NCI-H2081 treated with DMSO at 0.1 percent for 48 hours (cell line): Measurements from ENCODE around the gene UQCRH.
A peak's percentile ranks its signal among the peaks of the same experiment; 100 is the strongest.

Experiments used
- DNase-seq: peaks from one replicate; lab custom pipeline; 2025; lab: John Stamatoyannopoulos, UW

UQCRH gene

DNA sequence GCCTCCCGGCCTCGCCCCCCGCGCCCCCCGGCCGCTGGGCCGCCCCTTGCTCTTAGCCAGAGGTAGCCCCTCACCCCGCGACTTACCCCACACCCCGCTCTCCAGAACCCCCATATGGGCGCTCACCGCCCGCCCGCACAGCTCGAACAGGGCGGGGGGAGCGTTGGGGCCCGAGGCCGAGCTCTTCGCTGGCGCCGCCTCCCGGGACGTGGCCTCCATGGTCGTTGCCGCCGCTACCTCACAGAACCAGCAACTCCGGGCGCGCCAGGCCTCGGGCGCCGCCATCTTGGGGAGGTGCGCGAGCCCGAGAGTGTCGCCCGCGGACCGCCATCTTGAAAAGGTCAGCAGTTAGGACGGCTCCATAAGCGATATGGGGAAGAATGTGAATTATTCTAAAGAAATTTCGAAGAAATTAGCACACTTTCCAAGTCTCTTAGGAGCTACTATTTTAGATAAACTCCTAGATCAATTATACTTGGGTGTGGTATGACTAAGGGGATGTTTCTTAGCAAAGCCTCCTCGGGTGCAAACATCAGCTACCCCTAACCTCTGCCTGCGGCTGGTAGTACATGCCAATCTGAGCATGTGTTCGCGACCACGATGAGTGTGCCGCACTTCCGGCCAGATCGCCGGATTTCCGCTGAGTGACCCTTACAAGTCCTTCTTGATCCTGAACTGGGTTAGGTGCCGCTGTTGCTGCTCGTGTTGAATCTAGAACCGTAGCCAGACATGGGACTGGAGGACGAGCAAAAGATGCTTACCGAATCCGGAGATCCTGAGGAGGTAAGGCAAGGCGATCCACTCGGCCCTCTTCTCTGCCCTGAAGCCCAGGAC lies at the start of gene UQCRH, which contains the start of gene LRRC41:
Gene UQCRH, plus strand, starts transcription at position 661 of the 834 bp plus-strand sequence. Its CDS starts 69 bp downstream, at position 730.
Gene LRRC41, minus strand, starts transcription at position 579 of the 834 bp plus-strand sequence. Its CDS starts 294 bp downstream, at position 285.
- peak; percentile 98 for DNase-seq

DNA sequence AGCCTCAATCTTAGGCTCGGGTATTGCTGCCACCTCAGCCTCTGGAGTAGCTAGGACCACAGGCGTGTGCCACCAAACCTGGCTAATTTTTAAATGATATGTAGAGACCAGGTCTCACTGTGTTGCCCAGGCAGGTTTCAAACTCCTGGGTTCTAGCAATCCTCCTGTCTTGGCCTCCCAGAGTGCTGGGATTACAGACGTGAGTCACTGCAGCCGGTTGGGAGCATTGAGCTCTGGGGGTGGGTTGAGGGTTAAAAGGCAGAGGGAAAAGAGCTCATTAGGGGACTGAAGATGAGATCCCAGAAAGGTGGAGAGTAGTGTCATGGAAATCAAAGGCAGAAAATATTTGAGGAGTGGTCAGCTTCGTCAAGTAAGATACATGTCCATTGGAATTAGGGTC lies 48.8 kb upstream of the UQCRH start:
- DNase-seq = no peak

DNA sequence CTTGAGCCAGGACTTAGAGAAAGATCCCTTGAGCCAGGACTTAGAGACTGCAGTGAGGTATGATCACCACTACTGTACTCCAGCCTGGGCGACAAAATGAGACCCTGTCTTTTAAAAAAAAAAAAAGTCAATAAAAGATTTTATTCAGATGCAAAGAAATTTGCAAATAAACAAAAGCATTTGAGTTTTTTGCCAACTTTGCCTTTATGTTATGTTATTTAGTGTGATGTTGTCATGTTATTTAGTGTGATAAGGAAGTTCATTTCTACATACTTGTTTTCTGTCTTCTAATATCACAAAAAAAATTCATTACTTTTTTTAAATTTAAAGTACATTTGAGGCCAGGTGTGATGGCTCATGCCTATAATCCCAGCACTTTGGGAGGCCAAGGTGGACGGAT lies 47.0 kb upstream of the UQCRH start:
- no peak for DNase-seq

DNA sequence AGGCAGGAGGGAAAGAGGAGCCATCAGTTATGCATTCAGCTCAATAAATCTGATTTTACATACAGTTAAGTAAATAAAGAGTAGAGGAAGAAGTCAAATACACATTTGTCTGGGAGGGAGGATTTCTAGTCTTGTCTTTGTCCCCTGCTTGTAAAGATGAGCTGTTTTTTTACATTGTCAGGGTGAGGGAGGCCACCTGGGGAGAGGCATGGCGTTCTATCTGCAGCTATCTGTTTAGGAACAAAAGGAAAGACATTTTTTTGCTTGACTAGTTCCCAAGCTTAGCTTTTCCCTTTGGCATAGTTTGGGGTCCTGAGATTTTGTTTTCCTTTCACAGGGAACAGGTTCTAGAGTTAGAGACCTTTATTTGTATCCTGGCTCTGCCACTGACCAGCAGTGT lies 41.0 kb upstream of the UQCRH start:
- no peak for DNase-seq

DNA sequence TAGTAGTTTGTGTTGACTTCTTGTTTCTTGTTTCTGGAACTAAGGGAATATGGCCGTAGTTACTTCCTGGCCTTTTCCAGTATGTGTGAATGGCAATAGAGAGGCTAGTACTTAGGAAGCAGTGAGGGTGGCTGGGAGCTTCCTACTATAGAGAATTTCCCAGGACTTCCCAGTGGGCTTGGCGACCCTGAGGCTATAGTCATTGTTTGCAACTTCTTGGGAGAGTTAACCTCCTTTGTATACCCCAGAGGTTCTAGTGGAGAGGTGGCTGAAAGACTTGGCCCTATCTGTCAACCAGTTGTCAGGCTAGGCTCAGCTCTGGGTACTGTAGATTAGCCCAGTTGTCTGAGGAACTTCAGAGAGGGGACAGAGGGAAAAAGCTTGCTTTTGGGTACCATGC lies 40.4 kb upstream of the UQCRH start:
- no peak for DNase-seq

DNA sequence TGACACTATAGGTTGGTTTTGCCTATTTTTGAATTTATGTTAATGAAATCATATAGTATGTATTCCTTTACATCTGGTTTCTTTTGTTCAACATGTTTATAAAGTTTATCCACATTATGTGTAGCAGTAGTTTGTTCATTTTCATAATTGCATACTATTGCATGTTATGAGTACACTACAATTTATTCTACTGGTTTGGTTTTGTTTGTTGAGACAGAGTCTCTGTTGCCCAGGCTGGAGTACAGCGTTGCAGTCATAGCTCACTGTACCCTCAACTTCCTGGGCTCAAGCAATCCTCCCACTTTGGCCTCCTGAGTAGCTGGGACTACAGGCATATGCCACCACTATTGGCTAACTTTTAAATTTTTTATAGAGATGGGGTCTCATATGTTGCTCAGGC lies 34.9 kb upstream of the UQCRH start:
- no peak for DNase-seq

DNA sequence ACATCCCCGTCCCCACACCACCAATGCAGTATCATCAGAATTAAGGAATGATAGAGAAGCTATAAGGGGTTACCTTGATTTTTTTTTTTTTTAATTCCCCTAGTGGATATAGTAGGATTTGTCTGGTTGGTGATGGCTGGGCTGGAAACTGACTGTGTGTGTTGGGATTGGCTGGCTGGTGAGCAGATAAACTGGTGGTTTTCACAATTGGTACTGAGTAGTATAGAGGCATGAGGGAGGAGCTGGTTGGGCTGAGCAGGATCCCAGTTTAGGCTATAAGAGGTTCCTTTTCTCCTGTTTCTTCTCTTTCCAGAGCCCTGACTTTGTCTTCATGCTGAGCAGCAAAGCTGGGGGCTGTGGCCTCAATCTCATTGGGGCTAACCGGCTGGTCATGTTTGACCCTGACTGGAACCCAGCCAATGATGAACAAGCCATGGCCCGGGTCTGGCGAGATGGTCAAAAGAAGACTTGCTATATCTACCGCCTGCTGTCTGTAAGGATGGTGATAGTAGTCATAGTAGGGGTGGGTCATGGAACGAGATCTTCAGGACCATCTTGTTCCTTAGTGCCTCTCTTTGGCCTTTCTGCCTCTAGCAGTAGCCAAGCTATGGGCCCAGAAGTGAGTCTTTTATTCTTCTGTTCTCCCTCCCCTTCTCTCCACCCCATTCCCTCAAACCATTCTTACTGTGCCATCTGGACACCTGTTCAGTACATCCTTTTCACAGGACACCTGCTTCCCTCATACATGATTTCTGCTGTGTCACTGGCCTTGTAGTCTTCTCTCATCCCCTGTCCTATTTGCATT lies 29.1 kb upstream of the UQCRH start:
- DNase-seq = no peak

DNA sequence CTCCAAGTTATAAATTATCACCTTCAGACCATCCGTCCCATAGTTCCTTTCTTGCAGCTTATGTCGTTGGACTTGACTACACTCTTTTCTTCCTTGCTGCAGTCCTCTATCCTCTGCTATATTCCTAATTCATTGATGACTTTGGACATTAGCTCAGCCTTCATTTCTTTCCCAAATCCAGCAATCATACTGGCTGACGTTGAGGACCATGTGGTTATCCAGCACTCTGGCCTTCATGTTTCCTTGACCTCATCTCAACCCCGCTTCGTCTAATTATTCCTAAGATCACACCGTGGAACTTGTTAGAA lies 28.5 kb upstream of the UQCRH start:
- no peak for DNase-seq

DNA sequence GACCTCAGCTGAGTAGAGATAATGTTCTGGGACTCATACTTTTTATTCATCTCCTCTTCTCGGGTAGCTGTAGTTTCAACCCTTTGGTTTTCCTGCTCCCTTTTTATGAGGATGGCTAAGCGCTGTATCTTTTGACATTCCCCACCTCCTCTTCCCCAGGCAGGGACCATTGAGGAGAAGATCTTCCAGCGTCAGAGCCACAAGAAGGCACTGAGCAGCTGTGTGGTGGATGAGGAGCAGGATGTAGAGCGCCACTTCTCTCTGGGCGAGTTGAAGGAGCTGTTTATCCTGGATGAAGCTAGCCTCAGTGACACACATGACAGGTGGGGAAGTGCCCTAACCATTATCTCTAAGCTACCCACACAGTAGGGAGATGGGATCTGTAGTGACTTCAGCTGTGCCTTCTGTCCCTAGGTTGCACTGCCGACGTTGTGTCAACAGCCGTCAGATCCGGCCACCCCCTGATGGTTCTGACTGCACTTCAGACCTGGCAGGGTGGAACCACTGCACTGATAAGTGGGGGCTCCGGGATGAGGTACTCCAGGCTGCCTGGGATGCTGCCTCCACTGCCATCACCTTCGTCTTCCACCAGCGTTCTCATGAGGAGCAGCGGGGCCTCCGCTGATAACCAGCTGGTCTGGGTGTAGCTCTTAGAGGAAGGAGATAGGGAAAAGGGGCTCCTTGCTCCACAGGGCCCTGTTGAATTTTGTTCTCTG lies 25.7 kb upstream of the UQCRH start:
- DNase-seq = no peak

DNA sequence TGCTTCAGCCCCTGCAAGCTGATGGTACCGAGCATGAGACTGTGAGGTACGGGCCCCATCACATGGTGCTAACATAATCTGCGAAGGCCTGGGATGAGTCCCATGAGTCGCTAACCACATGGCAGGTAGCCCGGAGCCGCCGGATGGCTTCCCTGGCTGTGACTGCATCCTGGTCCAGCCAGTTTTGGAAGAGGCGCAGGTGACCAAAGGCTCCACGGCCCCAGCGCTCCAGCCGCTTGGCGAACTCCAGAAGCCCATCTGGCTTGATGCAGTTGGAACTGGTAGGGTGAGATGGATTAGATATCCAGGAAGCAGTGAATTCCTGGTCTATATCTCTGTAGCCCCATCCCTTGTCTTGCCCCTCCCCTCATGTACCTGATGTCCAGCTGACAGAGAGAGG lies 24.7 kb upstream of the UQCRH start:
- no peak for DNase-seq

DNA sequence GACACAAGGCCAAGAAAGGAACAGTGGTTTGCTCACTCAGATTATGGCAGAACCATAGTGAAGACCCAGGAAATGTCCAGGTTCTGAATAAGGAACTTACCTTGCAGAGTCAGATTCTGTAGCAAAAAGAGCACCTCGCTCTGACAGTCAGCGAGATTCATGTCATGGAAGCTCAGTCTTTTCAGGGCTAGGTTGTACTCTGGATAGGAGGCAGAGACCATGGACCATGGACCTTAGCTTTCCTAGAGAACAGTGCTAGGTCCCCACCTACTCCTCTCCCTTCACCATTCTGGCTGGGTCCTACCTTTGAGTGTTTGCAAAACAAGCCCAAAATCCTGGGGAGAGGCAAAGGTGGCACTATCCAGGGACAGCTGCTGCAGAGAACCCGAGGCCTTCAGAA lies 23.4 kb upstream of the UQCRH start:
- no peak for DNase-seq

DNA sequence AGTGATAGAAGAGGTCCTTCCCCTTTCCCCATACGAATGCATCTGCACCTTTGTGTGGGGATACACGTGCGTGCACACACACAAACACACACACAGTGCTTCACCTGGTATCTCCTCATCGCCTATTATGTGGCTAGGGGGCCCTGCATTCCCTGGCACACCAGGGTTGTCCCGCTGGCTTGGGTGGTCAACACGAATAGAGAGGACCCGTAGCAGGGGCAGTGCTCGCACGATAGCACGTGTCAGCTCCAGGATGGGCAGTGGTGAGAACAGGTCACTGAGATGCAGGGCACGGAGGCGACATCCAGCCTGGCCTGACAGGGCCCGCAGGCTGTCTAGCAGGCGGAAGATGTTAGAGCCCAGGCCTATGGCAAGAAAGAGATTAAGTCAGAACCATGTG lies 22.5 kb upstream of the UQCRH start:
- no peak for DNase-seq

DNA sequence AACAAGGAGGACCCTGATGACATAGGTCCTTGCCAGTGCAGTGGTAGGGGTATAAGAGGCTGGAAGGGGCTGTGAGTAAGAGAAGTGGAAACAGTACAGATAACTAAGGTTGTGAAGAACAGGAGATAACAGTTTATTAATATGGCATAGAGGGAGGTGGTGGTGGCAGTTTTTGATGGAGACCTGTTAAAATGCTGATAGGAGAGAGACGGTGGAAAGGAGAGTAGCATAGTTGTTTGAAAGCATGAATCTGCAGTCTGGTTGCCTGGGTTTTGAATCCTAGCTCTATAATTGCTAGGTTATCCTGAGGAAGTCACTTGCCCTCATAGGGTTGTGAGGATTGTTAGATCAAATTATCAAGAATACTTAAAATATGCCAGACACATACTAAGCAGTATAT lies 19.4 kb upstream of the UQCRH start:
- DNase-seq = no peak

DNA sequence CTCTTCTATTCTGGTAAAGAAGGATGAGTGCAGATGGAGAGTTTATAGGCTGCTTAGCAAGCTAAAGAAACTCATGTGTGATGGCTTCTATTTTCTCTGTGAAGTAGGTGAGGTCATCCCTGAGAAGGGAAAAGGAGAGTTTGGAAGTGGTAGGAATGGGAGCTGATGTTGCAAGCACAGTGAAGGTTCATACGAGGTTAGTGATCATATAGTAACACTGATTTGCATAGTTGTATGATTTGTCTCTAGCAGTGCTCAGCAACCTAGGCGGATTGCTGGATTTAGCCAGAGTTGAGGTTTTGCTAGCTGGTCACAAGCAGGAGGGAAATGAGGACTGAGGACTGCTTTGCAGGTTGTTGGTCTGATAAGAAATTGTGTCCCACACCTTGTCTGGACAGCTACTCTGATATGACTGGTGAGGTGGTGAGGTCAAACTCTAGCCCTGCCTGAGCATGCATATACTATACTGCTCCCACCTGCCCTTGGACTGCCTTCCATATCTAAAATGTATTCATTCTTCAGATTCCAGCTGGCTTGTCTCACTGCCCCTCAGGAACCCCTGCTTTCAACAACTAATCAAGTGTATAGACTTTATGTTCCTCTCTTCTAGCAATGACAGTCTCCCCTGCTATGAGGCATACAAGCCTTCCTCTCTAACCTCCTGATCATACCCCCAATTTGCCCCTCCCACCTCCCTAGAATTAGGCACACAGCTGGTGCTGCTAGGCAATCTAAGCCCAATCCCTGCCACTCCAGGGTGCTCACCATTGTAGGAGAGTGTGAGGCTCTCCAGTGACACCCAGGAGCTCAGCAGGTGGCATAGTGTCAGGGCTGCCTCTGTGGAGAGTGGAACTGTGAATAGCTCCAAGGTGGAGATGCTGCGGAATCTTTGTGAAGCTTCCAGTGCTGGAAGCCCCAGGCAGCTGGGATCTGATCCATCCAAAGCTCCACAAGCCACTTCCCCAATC lies 18.6 kb upstream of the UQCRH start:
- DNase-seq = no peak

DNA sequence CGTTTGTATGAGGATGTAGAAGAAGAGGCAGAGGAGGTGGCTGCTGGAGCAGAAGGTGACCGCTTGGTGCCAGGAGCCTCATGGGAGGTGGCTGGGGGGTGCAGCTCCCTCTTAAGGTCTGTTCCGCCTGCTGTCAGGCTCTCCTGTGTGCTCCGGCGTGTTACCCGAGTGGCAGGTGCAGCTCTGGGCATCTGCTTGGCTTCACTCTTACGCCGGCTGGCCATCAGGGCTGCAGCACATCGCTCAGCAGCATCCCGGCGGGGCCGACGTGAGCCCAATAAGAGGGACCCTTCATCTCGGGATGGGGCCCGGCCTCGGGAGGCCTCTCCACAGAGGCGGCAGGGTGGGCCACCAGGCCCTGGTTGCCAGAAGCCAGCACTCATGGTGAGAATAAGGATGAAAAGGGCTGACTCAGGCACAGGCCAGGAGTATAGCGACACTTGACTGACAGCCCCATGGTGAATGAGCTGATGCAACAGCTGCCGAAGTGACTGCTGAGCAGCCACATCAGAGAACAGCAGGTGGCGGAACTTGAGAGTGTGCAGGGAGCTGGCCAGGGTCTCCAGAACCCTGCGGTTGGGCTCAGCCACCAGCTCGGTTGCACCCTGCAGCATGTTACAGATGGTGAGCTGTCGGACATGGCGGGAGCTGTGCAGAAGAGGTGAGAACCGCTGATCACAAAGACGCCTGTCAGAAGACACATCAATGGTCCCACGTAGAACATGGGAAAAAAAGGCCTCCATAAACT lies 17.6 kb upstream of the UQCRH start:
- no peak for DNase-seq

DNA sequence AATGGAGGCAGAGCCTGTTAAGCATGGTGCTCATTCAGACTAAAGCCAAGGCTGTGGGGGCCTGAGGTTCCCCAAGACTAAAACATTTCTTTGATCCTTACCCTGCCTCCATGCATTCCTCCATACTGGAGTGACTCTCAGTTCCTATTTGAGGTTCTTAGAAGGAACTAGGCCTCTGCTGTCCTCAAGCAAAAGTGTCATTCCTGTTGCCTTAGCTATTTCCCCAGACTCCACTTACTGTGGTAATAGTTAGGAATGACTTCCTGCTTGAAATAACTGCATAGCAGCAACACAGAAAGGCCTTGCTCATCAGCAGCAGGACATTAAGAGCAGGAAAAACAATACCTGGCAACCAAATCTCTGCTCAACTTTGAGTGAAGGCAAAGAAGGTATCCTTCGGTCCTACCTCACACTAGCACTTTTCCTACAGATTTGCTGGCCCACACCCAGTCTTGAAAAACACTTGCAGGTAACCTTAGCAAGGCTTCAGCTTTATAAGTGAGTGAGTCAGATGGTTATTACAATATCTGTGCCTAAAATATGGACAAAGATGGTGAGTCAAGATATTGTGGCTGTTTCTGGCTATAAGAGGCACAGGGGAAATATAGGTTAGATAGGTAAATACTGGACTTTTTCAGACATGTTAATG lies 14.9 kb upstream of the UQCRH start:
- DNase-seq = no peak

DNA sequence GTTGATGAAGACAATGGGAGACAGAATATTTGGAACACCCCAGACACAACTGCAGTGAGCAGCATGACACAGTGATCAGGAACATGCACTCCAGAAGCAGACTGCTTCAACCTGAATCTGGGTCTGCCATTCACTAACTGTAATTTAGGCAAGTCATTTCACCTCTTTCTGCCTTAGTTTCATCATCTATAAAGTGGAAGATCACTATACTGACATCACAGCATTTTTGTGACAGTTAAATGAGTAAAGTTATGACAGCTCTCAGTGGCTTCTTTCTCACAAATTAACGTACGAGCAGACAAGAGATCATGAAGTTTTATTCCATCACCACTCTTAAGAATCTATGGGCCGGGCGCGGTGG lies 14.4 kb upstream of the UQCRH start:
- no peak for DNase-seq

DNA sequence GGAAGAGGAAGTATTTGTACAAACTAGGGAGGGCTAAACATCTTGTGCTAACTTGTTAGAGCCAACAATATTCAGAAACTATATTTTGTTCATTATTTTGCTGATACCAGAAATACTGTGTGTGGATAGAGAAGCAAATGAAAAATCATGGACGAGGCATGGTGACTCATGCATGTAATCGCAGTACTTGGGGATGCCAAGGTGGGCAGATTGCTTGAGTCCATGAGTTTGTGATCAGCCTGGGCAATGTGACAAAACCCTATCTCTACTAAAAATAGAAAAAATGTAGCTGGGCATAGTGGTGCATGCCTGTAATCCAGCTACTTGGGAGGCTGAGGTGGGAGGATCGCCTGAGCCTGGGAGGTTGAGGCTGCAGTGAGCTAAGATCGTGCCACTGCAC lies 13.5 kb upstream of the UQCRH start:
- DNase-seq = no peak

DNA sequence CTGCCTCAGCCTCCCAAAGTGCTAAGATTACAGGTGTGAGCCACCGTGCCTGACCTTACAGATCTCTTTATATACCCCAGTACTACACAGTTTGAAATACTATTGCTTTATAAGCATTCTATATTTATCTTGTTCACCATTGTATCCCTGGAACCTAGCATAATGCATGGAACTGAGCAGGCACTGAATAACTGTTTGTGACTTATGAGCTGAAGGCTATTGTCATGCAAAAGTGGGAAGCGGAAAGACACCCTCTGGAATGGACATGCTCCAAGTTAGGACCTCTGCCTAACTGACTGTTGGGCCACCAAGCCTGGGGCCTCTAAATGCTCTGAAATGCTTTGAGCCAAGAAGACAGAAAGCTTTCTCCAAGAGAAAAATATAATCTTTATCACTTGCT lies 8.2 kb upstream of the UQCRH start:
- no peak for DNase-seq

DNA sequence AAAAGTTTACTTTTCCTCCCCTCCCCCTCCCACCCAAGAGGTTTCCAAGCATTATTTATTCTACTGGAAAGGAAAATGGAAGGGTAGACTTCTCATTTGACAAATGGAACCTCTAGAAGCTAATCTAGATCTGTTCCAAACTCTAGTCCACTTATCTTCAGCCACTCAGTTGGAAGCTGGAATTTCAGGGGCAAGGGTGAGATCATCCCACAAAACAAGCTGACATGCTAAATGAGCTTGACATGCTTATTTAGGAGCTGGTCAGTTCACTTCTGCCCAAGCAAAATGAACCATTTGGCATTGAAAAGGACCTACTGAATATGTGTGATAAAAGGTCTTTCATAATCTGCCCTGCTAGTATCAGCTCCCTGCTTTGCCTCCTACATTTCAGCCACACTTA lies 5.1 kb upstream of the UQCRH start:
- DNase-seq = no peak
